H1 (cell line): ENCODE measurements around the gene METTL14. TPM values are rescaled to one million over a fixed set of nuclear protein-coding genes. Genes with fewer than 3 reads are reported as not detected.

ENCODE experiments used
- CTCF ChIA-PET: fragments of 300-600 bp; sonication (Branson Sonifier 250); formaldehyde crosslinking; loops from one replicate; lab custom pipeline; 2021; ENCODE audit not compliant: partially characterized antibody; lab: Charles Lee
- POLR2A ChIA-PET: fragments of 300-600 bp; sonication (Branson Sonifier 250); formaldehyde crosslinking; loops from one replicate; lab custom pipeline; 2021; ENCODE audit warnings: inconsistent platforms; ENCODE audit not compliant: partially characterized antibody; lab: Charles Lee
- DNase-seq, 2 experiments: peaks; one replicate each; pipeline versions ENCODE4 v3.0.0 to v3.0.0-alpha.2; 2010 to 2022; ENCODE audit warnings: low spot score in 2 of 2, low read depth in 1 of 2, mixed read lengths in 1 of 2
- FAIRE-seq: peaks from 2 replicates; lab custom pipeline; 2011; peaks lifted over from hg19 to GRCh38; lab: Jason Lieb, UNC
- H2AFZ ChIP-seq: 2 replicates; pipeline ENCODE4 v1.8.1; 2012; ENCODE audit warnings: low read length, inconsistent platforms
- H2AK5ac ChIP-seq: 2 replicates; pipeline ENCODE4 v1.6.1; 2013; ENCODE audit warnings: low read depth, low read length
- H2BK120ac ChIP-seq: replicated peaks from 2 replicates; pipeline ENCODE3; 2013; ENCODE audit warnings: low read depth, low read length, inconsistent platforms
- H2BK12ac ChIP-seq: 2 replicates; pipeline ENCODE4 v1.6.1; 2013; ENCODE audit warnings: low read depth, low read length
- H2BK15ac ChIP-seq: 2 replicates; pipeline ENCODE4 v1.6.1; 2013; ENCODE audit warnings: low read length
- H2BK20ac ChIP-seq: 2 replicates; pipeline ENCODE4 v1.6.1; 2013; ENCODE audit warnings: low read length
- H2BK5ac ChIP-seq: 2 replicates; pipeline ENCODE4 v1.6.1; 2013; ENCODE audit warnings: low read depth, low read length
- H3K14ac ChIP-seq: 2 replicates; pipeline ENCODE4 v1.6.1; 2013; ENCODE audit warnings: inconsistent platforms; ENCODE audit not compliant: insufficient read length
- H3K18ac ChIP-seq: 2 replicates; pipeline ENCODE4 v1.6.1; 2013; ENCODE audit warnings: low read length; ENCODE audit errors: extremely low read depth
- H3K23ac ChIP-seq: 2 replicates; pipeline ENCODE4 v1.6.1; 2013; ENCODE audit warnings: inconsistent platforms; ENCODE audit not compliant: insufficient read length
- H3K23me2 ChIP-seq: 2 replicates; pipeline ENCODE4 v1.6.1; 2013; ENCODE audit warnings: low read depth, low read length
- H3K27ac ChIP-seq: 2 replicates; pipeline ENCODE4 v1.6.1; 2011; ENCODE audit warnings: low read depth, low read length, inconsistent platforms
- H3K27me3 ChIP-seq, 4 experiments: replicated peaks in 1 of 4; 1 replicate in 1 of 4; 2 replicates in 3 of 4; pipeline versions ENCODE4 v1.6.1 to v1.8.1; 2011 to 2013; ENCODE audit warnings: low read length in 3 of 4, mild to moderate bottlenecking in 3 of 4, inconsistent platforms in 2 of 4, mixed read lengths in 2 of 4, moderate library complexity in 1 of 4; ENCODE audit not compliant: control insufficient read depth in 3 of 4, insufficient read depth in 3 of 4; ENCODE audit errors: extremely low read depth in 1 of 4
- H3K36me3 ChIP-seq, 4 experiments: 2 replicates each; pipeline versions ENCODE4 v1.6.1 to v1.8.1; 2011 to 2013; ENCODE audit warnings: mild to moderate bottlenecking in 4 of 4, low read length in 3 of 4, moderate library complexity in 2 of 4, control low read depth in 1 of 4, inconsistent platforms in 1 of 4; ENCODE audit not compliant: insufficient read depth in 4 of 4, control insufficient read depth in 2 of 4
- H3K4ac ChIP-seq: replicated peaks from 2 replicates; pipeline ENCODE3; 2013; ENCODE audit warnings: low read length, low read depth, mixed read lengths, inconsistent platforms; ENCODE audit not compliant: insufficient read length
- H3K4me1 ChIP-seq, 4 experiments: replicated peaks in 1 of 4; 1 replicate in 1 of 4; 2 replicates in 3 of 4; pipeline versions ENCODE4 v1.6.1 to v1.8.1; 2011 to 2013; ENCODE audit warnings: low read length in 3 of 4, inconsistent platforms in 2 of 4, mixed read lengths in 1 of 4; ENCODE audit not compliant: insufficient read depth in 4 of 4, control insufficient read depth in 3 of 4
- H3K4me2 ChIP-seq, 2 experiments: 2 replicates each; pipeline versions ENCODE4 v1.6.1 to v1.8.1; 2011 to 2013; ENCODE audit warnings: low read depth in 2 of 2, low read length in 2 of 2, control low read depth in 1 of 2, inconsistent platforms in 1 of 2, mild to moderate bottlenecking in 1 of 2; ENCODE audit not compliant: insufficient read depth in 1 of 2
- H3K4me3 ChIP-seq, 4 experiments: fragments of 200-600, 300-600 bp in 1 of 4; sonication (generic), shearing (Covaris generic), sonication (Bioruptor Twin) in 1 of 4; 2 replicates each; pipeline versions ENCODE4 v1.5.1 to v1.8.1; 2011 to 2016; ENCODE audit warnings: low read length in 4 of 4, low read depth in 3 of 4, control low read depth in 2 of 4, inconsistent platforms in 2 of 4, mild to moderate bottlenecking in 2 of 4, mixed read lengths in 1 of 4, moderate library complexity in 1 of 4; ENCODE audit not compliant: insufficient read depth in 2 of 4; ENCODE audit errors: extremely low read depth in 1 of 4
- H3K56ac ChIP-seq: replicated peaks from 2 replicates; pipeline ENCODE3; 2013; ENCODE audit warnings: low read depth, mild to moderate bottlenecking, mixed read lengths, low read length, inconsistent platforms; ENCODE audit not compliant: insufficient read length
- H3K79me1 ChIP-seq: 2 replicates; pipeline ENCODE4 v1.6.1; 2013; ENCODE audit warnings: low read depth, low read length, control low read depth
- H3K79me2 ChIP-seq, 2 experiments: 2 replicates each; pipeline versions ENCODE4 v1.6.1 to v1.8.1; 2012 to 2013; ENCODE audit warnings: low read length in 2 of 2, mild to moderate bottlenecking in 2 of 2, inconsistent platforms in 1 of 2; ENCODE audit not compliant: insufficient read depth in 2 of 2, control insufficient read depth in 1 of 2
- H3K9ac ChIP-seq, 4 experiments: replicated peaks in 1 of 4; 1 replicate in 1 of 4; 2 replicates in 3 of 4; pipeline versions ENCODE4 v1.6.1 to v1.8.1; 2011 to 2013; ENCODE audit warnings: low read depth in 3 of 4, low read length in 3 of 4, control low read depth in 2 of 4, mild to moderate bottlenecking in 2 of 4, moderate library complexity in 2 of 4, inconsistent platforms in 1 of 4; ENCODE audit errors: extremely low read depth in 1 of 4
- H3K9me3 ChIP-seq, 2 experiments: 2 replicates each; pipeline versions ENCODE4 v1.6.1 to v1.8.1; 2012 to 2013; ENCODE audit warnings: mild to moderate bottlenecking in 2 of 2, moderate library complexity in 2 of 2, control low read depth in 1 of 2, inconsistent platforms in 1 of 2, low read depth in 1 of 2, low read length in 1 of 2, mixed read lengths in 1 of 2; ENCODE audit not compliant: insufficient read depth in 2 of 2
- H4K20me1 ChIP-seq, 2 experiments: replicated peaks in 1 of 2; 2 replicates each; pipeline versions ENCODE3 to v1.8.1; 2011 to 2013; ENCODE audit warnings: inconsistent platforms in 2 of 2, low read length in 2 of 2, mild to moderate bottlenecking in 1 of 2; ENCODE audit not compliant: insufficient read depth in 2 of 2, control insufficient read depth in 1 of 2
- H4K5ac ChIP-seq: 2 replicates; pipeline ENCODE4 v1.6.1; 2013; ENCODE audit warnings: low read length, low read depth, mixed read lengths, inconsistent platforms; ENCODE audit not compliant: insufficient read length
- H4K8ac ChIP-seq: 2 replicates; pipeline ENCODE4 v1.8.0; 2013; ENCODE audit warnings: mild to moderate bottlenecking, moderate library complexity, low read length, inconsistent platforms; ENCODE audit not compliant: insufficient read depth; ENCODE audit errors: extremely low read depth
- H4K91ac ChIP-seq: replicated peaks from 2 replicates; pipeline ENCODE3; 2013; ENCODE audit warnings: low read length, mixed read lengths, inconsistent platforms; ENCODE audit not compliant: insufficient read length
- CBX5 ChIP-seq: fragments of 300-800, 300-1000 bp; sonication (generic); IDR thresholded peaks from 2 replicates; pipeline ENCODE4 v1.7.1; 2016; ENCODE audit warnings: antibody characterized with exemption, low read length, low read depth
- CHD2 ChIP-seq: IDR thresholded peaks from 2 replicates; pipeline ENCODE4 v1.6.1; 2012; ENCODE audit warnings: low read length, improper control_type of control experiment
- EZH2 ChIP-seq: fragments of 200-600 bp; sonication (generic); IDR thresholded peaks from 2 replicates; pipeline ENCODE4 v1.7.1; 2012; ENCODE audit warnings: low read depth, mild to moderate bottlenecking, moderate library complexity, low read length, inconsistent platforms; ENCODE audit not compliant: severe bottlenecking
- FOSL1 ChIP-seq: IDR thresholded peaks from 2 replicates; pipeline ENCODE4 v1.6.1; 2011; ENCODE audit warnings: mild to moderate bottlenecking, low read depth, low read length, moderate library complexity; ENCODE audit not compliant: insufficient read depth
- GTF2F1 ChIP-seq: IDR thresholded peaks from 2 replicates; pipeline ENCODE4 v1.6.1; 2012; ENCODE audit warnings: low read depth, low read length, improper control_type of control experiment, borderline replicate concordance
- JUND ChIP-seq: IDR thresholded peaks from 2 replicates; pipeline ENCODE4 v1.6.1; 2011; ENCODE audit warnings: mild to moderate bottlenecking, improper control_type of control experiment, low read length
- KDM1A ChIP-seq: fragments of 200-600, 300-600 bp; sonication (generic); IDR thresholded peaks from 2 replicates; pipeline ENCODE4 v1.7.1; 2016; ENCODE audit warnings: mild to moderate bottlenecking, low read length, borderline replicate concordance
- POLR2A ChIP-seq, 2 experiments: IDR thresholded peaks; 1 replicate in 1 of 2; 2 replicates in 1 of 2; pipeline ENCODE4 v1.6.1; 2011; ENCODE audit warnings: low read depth in 2 of 2, low read length in 2 of 2, mild to moderate bottlenecking in 2 of 2; ENCODE audit errors: control extremely low read depth in 1 of 2
- SP2 ChIP-seq: IDR thresholded peaks from 2 replicates; pipeline ENCODE4 v1.6.1; 2012; ENCODE audit warnings: mild to moderate bottlenecking, low read length, inconsistent platforms
- TBP ChIP-seq: IDR thresholded peaks from 2 replicates; pipeline ENCODE4 v1.6.1; 2011; ENCODE audit warnings: low read depth, low read length, improper control_type of control experiment
- ZNF274 ChIP-seq: IDR thresholded peaks from 2 replicates; pipeline ENCODE4 v1.7.0; 2012; ENCODE audit warnings: low read length, borderline replicate concordance; ENCODE audit errors: extremely low read depth
- WGBS, 2 experiments: shearing (Covaris generic) in 1 of 2; methylation state at CpG; one replicate each; pipeline versions ENCODE4 v1.1.6 to v1.1.7; 2013 to 2015; ENCODE audit warnings: low lambda C conversion rate in 2 of 2, mixed read lengths in 2 of 2, inconsistent platforms in 1 of 2, low coverage in 1 of 2, missing lambda C conversion rate in 1 of 2; ENCODE audit not compliant: insufficient replicate concordance in 2 of 2, insufficient coverage in 1 of 2, insufficient read length in 1 of 2; ENCODE audit errors: extremely low coverage in 1 of 2, missing lambda C conversion rate in 1 of 2; 5-methylcytosine and 5-hydroxymethylcytosine counted together
- polyA plus RNA-seq, 7 experiments: library from polyadenylated mRNA; depleted of rRNA in 3 of 7; stranded (reverse) in 5 of 7; unstranded in 2 of 7; fragments of >200 nt in 5 of 7; fragments of 200-250 nt in 2 of 7; gene quantifications; 1 replicate in 5 of 7; 2 replicates in 1 of 7; 4 replicates in 1 of 7; pipeline versions ENCODE4 v1.2.1 to v1.2.3, GENCODE V29; 2011 to 2013; ENCODE audit warnings: missing spikeins in 2 of 7, mixed read lengths in 2 of 7
- total RNA-seq: library from RNA; stranded (reverse); fragmentation: NEBNext Ultra II Directional; extraction: Animal tissue kit (Norgen Biotek cat#: 25700); gene quantifications from 2 replicates; pipeline ENCODE4 v1.2.1, GENCODE V29; 2021
- TF ChIP-seq, protein P1 (sequence below): IDR thresholded peaks from 2 replicates; pipeline ENCODE4 v1.6.1; 2012; ENCODE audit warnings: low read length, inconsistent platforms

Gene METTL14
- total and polyA plus RNA-seq, 2 of the 8 experiments (the other 6 are each of a cell fraction or from before 2014, with no cell fraction given): 8.8 to 57.3 TPM

DNA sequence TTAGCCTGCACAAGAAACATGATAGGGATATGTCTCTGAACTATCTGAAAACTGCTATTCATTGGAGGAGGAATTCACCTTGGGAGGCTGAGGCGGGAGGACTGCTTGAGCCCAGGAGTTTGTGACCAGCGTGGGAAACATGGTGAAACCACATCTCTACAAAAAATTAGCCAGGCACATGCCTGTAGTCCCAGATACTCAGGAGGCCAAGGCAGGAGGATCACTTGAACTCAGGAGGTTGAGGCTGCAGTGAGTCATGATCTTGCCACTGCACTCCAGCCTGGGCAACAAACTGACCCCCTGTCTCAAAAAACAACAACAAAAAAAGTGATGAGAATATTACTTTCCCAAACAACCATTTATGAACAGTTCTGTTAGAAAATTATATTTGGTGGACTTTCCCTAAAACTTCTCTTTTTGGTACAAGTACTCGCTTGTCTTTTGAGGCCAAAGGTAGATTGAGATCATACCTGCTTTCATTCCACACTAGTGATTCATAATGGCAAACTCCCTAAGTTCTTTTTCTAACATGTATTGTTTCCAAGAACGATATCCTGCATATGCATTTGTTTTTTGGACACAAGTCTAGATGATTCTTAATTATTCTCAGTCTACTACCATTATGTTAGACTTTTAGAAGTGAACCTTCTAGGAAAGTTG is 33.4 kb downstream of the METTL14 start:
- Histone ChIP-seq H3K9ac (no peak overlapping the region), H3K79me2 (no peaks in the 10 kb centered on the region), H3K23me2 (no peaks in the 10 kb centered on the region), H4K8ac (no peak overlapping the region), H2BK20ac (no peak overlapping the region), H3K4me3 (no peak overlapping the region), H2AFZ (no peak overlapping the region), H3K14ac (no peak overlapping the region), H4K5ac (no peak overlapping the region), H3K9me3 (no peaks in the 10 kb centered on the region), H3K79me1 (no peaks in the 10 kb centered on the region), H2BK15ac (no peak overlapping the region), H3K4me1 (no peaks in the 10 kb centered on the region), H2BK5ac (no peak overlapping the region), H2BK12ac (no peak overlapping the region), H3K18ac (no peak overlapping the region), H3K4ac (no peak overlapping the region), H3K27me3 (no peaks in the 10 kb centered on the region), H3K4me2 (no peak overlapping the region), H3K27ac (no peak overlapping the region), H3K23ac (no peak overlapping the region), H2BK120ac (no peak overlapping the region), H4K91ac (no peak overlapping the region), H3K56ac (no peak overlapping the region), H4K20me1 (peaks cover 0 to 2% of the 10 kb centered on the region in 2 experiments), H2AK5ac (no peak overlapping the region), H3K36me3 (peaks cover 0 to 11% (median 3%) of the 10 kb centered on the region in 4 experiments; a peak in 3 of 8 replicates)
- POLR2A ChIA-PET: interaction anchor here (1.7 kb wide), 1 partner anchor 9 kb away, joined by 4 read pairs; no protein-coding TSS in a partner anchor
- no peak for DNase-seq
- FAIRE-seq: no peak
- WGBS, 2 experiments: 89% methylated on average over 4 of the region's 4 CpGs; no CpG with 5 or more reads in 1 of the 2 experiments
- CTCF ChIA-PET: interaction anchor here (1.1 to 1.2 kb wide), 2 partner anchors 23 to 54 kb away, joined by 3 to 5 read pairs; no protein-coding TSS in a partner anchor
- no peak for TF ChIP-seq POLR2A (IDR thresholded peaks at IDR 0.05; ENCODE audit: control extremely low read depth in 1 of 2, low read depth in 2 of 2, low read length in 2 of 2)
- no peak for TF ChIP-seq CBX5
- no peak for TF ChIP-seq EZH2
- TF ChIP-seq SP2: no peak
- no peak for TF ChIP-seq CHD2
- no peak for TF ChIP-seq KDM1A
- TF ChIP-seq FOSL1: no peak
- TF ChIP-seq, protein P1, sequence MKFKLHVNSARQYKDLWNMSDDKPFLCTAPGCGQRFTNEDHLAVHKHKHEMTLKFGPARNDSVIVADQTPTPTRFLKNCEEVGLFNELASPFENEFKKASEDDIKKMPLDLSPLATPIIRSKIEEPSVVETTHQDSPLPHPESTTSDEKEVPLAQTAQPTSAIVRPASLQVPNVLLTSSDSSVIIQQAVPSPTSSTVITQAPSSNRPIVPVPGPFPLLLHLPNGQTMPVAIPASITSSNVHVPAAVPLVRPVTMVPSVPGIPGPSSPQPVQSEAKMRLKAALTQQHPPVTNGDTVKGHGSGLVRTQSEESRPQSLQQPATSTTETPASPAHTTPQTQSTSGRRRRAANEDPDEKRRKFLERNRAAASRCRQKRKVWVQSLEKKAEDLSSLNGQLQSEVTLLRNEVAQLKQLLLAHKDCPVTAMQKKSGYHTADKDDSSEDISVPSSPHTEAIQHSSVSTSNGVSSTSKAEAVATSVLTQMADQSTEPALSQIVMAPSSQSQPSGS: no peak
- TF ChIP-seq GTF2F1: no peak
- no peak for TF ChIP-seq ZNF274
- no peak for TF ChIP-seq TBP
- no peak for TF ChIP-seq JUND
